ENCODE results near the gene SUSD4.
"Not testable (repeated sequence)": the region's sequence is repeated elsewhere in the genome, so short reads cannot be mapped to it uniquely, and the experiment has no call there.

SUSD4 gene

GRCh38 chr1:223363856-223364684, at the start of gene SUSD4:
SUSD4 (minus strand) TSS chr1:223364176; CDS start chr1:223363425, 751 bp downstream.
- no peak for DNase-seq

- DNase-seq: no peak
Observed at GRCh38 chr1:223413216-223413615, 49.2 kb upstream of the SUSD4 start.

GRCh38 chr1:223411710-223412109, 47.7 kb upstream of the SUSD4 start:
- no peak for DNase-seq

- peak; percentile 1 for DNase-seq
Observed at GRCh38 chr1:223411309-223411708, 47.3 kb upstream of the SUSD4 start.

- no peak for DNase-seq
Observed at GRCh38 chr1:223410036-223410435, 46.1 kb upstream of the SUSD4 start.

GRCh38 chr1:223405507-223405906, 41.5 kb upstream of the SUSD4 start:
- no peak for DNase-seq

- DNase-seq: no peak
Observed at GRCh38 chr1:223403184-223403815, 39.3 kb upstream of the SUSD4 start.

- no peak for DNase-seq
Observed at GRCh38 chr1:223402790-223403142, 38.8 kb upstream of the SUSD4 start.

- peak; percentile 7 for DNase-seq
Observed at GRCh38 chr1:223401873-223402789, 38.2 kb upstream of the SUSD4 start.

- DNase-seq: not testable (repeated sequence)
Observed at GRCh38 chr1:223399393-223399792, 35.4 kb upstream of the SUSD4 start.

- DNase-seq: no peak
Observed at GRCh38 chr1:223394706-223395105, 30.7 kb upstream of the SUSD4 start.

- no peak for DNase-seq
Observed at GRCh38 chr1:223394242-223394641, 30.3 kb upstream of the SUSD4 start.

- no peak for DNase-seq
Observed at GRCh38 chr1:223393275-223394214, 29.6 kb upstream of the SUSD4 start, which contains the start of gene CCDC185. CCDC185 (plus strand) TSS chr1:223393415; CDS start chr1:223393476, 61 bp downstream.

- no peak for DNase-seq
Observed at GRCh38 chr1:223390618-223391017, 26.6 kb upstream of the SUSD4 start.

- no peak for DNase-seq
Observed at GRCh38 chr1:223386013-223386412, 22.0 kb upstream of the SUSD4 start.

GRCh38 chr1:223378754-223379153, 14.8 kb upstream of the SUSD4 start:
- DNase-seq: no peak

GRCh38 chr1:223374064-223374610, 10.2 kb upstream of the SUSD4 start:
- no peak for DNase-seq

- no peak for DNase-seq
Observed at GRCh38 chr1:223364685-223365382, 858 bp upstream of the SUSD4 start.

- DNase-seq: no peak
Observed at GRCh38 chr1:223363057-223363855, 720 bp downstream of the SUSD4 start.

GRCh38 chr1:223358826-223359225, 5.2 kb downstream of the SUSD4 start:
- no peak for DNase-seq
